HG02981 (cell line): Measurements from ENCODE around the gene ZNF286A.
A peak's percentile ranks its signal among the peaks of the same experiment; 100 is the strongest.
"Not testable (repeated sequence)": the region's sequence is repeated elsewhere in the genome, so short reads cannot be mapped to it uniquely, and the experiment has no call there.

Experiments used
- ATAC-seq: cut with Tn5 transposase; IDR thresholded peaks from one replicate; pipeline ENCODE4 v1.9.1; 2021; ENCODE audit warnings: mild to moderate bottlenecking, moderate library complexity; ENCODE audit not compliant: unreplicated experiment

ZNF286A gene

DNA sequence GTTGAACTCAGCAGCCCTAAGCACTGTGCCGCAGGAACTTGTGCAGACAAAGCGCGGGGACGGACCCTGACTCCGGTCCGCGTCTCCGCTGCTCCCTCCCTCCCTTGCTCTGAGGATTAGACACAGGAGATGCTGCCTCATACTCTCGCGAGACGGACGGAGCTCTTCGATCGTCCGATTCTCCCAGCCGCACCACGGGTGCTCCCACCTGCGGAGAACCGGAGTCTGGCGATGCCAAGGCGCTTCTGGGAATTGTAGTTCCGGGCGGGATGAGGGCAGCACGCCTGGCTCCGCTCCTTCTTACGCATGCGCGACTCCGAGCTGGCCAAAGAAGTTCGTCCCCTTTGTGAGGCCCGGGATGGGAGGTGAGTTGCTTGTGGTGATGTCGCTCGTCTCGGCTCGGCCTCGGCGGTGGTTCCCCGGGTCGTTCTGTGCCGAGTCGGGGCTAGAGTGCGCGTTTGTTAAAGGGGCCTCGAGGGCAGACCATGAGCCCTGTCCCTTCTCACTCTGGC, at the start of gene ZNF286A:
Gene ZNF286A, plus strand, starts transcription at position 340 of the 512 bp plus-strand sequence. CDS start 578 bp downstream, outside the sequence.
- peak; percentile 96 for ATAC-seq

DNA sequence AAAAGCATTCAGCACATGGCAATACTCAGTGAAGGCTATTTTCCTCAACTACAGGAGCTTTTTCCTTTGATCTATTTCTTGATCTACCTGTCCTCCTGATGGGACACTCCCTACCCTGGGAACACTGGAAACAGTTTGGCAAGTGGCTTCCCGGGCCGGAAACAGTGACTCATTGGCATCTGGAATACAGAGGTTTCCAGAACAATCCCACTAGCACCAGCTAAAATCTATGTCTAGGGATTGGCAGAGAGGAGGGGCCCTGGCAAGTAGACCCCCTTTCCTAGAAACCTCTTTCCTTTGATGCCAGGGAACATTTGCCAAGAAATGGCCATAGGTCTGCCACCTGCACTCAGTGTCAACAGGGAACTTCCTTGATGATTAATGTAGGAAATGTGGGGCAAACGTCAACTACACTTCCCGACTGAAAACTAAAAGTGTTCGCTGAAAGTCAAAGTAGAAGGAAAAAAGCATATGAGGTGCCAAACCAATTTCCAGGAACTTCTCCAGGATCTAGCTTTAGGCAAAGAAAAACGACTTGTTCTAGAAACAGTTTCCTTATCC, 49.6 kb upstream of the ZNF286A start:
- ATAC-seq = no peak

DNA sequence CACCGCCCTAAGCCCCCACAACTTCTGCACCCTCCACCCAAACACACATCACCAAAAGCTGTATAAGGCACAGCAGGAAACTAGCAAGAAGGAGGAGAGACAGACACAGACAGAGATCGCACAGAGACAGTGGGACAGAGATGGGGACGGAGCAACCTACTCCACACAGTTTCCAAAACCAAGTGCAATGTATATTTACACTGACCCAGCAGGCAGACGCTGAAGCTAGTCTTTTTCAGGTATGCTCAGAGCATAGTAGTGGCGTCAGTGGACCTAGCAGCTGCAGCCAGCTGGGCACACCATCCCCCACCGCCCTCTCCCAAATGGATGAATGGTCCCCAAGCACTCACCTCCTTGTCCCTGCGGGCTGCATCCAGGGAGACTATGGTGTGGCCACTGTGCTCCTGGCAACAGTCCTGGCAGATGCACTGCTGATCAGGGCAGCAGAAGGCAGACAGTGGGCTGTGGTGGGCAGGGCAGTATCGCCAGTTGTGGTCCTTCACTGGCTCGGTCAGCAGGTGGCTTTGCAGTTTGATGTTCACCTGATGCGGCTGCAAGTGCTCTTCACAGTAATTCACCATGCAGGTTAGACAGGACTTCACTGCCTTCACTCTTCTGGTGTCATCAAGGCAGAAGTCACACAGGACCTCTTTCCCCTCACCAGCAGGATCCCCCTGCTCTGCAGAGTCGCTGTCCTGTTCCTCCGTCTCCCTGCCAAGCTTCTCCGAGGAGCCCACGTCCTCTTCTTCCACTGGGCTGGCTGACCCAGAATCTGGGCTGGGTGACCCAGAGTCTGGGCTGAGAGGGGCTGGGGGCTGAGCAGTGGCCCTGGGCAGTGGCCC, 48.6 kb upstream of the ZNF286A start:
- peak; percentile 7 for ATAC-seq

DNA sequence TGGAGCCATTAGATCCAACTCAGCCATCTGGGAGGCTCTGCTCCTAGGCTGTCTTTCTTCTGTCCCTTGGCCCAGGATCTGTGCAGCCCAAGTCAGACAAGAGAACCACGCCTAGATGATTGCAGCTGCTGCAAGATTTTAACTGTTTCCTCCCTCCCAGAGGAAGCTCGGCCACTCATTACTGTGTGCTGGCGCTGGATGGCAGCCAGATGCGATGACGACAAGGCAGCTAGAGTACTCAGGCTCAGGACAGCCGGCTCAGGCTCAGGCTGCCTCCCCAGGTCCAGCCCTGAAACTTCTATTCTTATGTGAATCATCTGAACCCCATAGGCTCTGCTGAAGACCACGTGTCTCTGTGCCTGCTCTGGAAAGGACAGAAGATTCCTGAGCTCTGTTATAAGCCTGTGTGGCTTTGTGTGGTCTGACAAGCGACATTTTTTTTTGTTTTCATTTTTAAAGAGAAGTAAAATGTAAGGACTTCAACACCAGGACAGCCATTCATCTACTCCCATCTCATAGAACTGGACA, 47.9 kb upstream of the ZNF286A start:
- ATAC-seq = peak; percentile 83

DNA sequence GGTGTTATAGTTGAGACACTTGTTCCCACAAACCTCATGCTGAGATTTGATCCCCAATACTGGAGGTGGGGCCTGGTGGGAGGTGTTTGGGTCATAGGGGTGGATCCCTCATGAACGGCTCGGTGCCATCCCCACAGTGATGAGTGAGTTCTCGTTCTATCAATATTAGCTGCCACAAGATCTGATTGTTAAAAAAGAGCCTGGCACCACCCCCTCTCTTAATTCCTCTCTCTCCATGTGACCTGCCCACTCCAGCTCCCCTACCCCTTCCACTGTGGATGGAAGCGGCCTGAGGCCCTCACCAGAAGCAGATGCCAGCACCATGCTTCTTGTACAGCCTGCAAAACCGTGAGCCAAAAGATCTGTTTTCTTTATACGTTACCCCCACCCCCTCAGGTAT, 46.6 kb upstream of the ZNF286A start:
- no peak for ATAC-seq

DNA sequence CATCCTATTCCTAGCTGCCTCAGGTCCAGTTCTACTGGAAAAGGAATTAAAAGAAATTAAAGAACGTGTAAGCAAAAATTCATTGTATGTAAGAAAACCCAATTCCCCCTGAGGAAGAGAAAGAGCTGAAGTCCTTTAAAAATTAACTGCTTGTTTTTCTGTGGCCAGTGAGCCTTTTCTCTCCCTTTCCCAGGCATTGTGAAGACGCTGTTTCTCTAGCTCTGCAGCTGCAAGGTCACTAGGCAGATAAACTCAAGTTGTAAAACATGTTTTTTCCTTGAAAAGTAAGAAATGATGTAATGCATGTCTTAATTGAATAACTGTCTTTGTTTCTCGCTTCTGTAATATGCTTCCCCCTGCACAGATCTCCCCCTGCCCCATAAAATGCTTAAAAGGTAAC, 45.2 kb upstream of the ZNF286A start:
- not testable (repeated sequence) for ATAC-seq

DNA sequence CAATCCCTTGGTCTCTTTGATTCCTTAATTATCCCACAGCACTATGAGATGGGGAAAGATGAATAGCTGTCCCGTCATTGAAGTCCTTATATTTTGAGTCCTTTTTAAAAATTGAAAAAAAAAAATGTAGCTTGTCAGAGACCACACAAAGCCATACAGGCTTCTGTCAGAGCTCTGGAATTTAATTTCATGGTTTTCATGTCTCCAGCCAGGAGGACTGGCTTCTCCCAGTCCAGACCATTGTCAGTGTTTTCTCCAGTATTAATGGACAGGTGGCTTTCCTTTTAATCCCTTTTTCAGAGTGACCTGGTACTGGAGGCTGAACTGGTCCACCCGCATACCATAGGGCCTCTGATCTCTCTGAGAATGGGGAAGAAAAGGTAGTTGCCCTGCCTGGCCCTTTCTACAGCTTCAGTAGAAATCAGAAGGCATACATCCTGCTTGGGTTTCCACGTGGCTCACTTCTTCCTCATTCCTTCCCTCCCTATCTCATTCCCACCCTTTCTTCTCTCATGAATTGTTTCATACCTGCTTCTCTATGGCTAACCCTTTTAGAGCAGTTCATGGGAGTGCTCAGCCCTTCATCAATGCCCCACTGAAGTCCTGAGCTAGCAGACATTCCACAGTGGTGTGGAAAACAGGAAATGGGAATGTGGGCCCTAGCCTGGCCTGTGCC, 44.5 kb upstream of the ZNF286A start:
- no peak for ATAC-seq

DNA sequence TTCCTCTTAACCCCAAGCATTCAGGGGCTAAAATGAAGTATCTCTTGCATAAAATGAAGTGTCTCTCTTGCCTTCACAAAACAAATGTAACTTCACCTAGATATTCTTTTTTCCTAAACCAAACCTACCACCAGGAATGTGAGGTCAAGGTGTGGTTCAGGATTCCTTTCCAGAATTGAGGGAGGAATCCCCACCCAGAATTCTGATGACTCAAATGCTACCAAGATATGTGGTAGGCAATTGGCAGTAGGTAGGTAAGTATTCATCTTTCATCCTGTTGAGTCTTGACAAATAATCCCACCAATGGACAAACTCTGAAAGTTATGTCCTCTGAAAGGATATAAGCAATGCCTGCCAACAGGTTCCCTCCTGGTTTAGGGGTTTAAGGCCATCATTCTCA, 41.7 kb upstream of the ZNF286A start:
- no peak for ATAC-seq

DNA sequence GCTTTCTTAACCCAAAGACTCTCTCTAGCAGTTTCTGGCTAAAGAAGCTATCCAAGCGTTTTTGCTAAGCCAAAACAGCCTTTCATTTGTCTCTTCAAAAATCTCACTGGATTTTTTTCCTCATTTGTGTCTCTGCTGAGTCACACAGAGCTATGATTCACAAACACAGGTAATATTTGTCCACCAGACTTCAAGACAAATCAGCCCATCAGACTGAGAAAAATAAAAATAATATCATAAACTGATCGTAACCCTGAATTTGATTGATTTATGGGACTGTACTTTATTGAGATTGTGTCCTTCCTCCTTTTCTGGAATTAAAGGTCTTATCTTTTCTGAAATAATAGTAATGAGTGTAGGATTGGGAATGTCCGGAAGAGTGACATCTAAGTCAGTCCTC, 41.3 kb upstream of the ZNF286A start:
- no peak for ATAC-seq

DNA sequence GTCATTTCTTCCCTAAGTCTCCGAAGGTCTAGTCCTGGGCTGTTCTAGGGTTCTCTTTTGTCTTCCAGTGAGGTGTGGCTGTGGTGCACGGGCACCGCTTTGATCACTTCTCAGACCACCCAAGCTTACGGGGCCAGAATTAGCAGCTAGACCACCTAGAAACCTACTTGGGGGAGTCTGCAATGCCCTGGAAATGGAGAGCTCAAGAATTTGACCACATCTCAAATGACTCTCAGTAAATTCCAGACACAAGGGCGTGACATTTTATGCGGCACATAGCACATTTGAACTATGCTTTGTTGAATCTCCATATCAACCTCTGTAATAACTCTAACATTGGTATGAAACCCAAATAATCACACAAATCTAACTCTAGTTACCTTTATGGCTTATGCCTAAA, 40.3 kb upstream of the ZNF286A start:
- ATAC-seq = no peak

DNA sequence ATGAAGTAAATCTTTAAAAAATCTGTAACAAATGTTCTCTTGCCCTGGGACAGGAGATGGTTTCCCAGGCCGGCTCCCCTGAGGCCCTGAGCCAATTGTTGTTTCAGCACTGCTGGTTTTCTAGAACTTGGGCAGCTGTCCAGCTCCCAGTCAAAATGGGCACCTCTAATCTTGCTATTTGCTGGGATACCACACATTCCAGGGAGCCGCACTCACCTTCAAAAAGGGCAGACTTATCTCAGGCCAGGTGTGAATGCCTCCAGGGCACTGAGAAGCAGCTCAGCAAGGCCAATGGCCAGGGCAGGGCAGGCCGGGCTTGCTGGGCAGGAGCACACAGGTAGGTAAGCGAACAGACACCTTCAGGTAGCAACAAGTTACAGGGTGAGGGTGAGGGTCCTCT, 39.9 kb upstream of the ZNF286A start:
- no peak for ATAC-seq

DNA sequence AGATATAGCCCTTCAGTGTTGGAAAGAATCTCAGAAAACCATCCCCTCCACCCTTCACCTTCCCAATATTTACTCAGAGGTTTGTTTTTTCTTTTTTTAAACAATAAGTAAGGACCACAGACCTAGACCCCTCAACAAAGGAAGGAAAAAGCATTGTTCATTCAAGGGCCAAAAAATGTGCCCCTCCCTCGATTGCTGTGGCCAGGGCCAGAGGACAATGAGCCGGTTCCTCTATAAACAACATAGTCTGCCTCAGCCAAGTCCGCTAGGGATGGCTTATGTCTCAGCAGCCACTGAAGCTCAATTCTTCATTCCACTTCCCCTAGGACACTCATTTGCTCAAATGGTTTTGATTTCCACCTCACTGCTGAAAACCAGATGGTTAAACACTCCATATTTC, 39.5 kb upstream of the ZNF286A start:
- ATAC-seq = no peak

DNA sequence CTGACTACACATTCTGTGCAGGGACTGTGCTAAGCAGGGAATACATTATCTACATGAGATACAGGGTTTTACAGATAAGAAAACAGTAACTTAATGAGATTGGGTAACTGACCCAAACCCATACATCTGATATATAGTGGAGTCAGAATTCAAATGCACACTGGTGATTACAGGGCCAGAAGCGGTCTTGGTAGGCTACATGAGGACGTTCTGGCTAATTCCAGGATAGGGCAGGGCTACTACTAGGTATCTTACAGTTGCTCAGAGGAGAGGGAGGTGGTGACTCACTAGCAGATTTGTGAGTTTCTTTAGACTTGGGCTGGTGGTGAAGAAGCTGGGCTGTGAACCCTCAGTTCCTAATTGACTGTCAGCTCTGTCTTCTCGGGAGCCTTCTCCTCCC, 36.9 kb upstream of the ZNF286A start:
- ATAC-seq = no peak

DNA sequence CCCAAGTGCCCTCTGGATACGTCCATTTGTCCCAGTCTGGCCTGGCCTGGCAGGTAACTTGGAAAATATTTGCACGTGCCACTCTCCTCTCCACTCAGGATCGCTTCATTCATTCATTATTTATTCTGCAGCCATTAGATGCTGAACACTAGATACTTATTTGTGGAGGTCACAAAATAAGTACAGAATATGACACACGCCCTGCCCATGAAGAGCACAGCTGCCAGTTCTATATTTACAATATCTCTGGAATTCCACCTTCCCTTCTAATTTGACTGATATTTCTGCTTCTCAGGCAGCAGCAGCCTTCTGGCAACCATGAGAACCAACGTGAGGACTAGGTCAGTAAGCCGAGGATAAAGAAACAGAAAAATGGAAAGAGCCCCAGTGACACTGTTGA, 36.4 kb upstream of the ZNF286A start:
- ATAC-seq = no peak

DNA sequence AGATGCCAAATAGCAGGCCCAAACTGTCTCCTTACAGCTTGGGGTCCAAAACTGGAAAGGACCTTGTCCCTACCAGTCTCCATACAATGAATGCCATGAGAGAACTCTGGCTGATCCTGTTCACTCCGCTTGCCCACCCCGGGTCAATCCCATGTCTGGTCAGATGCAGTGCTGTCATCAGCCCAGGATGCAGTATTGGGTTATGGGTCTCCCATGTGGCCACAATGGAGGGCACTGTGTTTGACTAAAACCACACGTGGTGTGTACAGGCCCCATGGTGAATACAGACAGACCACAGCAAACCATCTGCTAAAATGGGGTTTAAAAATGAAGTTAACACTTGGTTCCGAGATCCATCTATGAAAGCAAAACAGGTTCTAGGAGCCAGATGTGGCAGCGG, 35.9 kb upstream of the ZNF286A start:
- ATAC-seq = no peak

DNA sequence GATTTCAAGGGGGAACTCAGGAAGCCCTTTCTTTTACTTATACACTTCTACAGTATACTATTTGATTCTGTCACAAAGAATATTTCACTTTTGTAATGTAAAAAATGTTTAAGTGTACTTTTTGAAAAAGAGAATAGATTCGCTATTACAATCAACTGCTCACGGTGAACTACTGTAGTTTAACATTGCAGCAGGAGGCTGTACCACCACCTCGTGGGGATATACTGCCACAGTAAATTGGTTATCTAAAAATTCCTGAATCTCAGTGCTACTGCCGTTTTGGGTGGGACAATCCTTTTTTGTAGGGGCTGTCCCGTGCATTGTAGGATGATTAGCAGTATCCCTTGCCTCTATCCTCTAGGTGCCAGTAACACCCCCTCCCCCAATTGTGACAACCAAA, 30.0 kb upstream of the ZNF286A start:
- ATAC-seq = not testable (repeated sequence)

DNA sequence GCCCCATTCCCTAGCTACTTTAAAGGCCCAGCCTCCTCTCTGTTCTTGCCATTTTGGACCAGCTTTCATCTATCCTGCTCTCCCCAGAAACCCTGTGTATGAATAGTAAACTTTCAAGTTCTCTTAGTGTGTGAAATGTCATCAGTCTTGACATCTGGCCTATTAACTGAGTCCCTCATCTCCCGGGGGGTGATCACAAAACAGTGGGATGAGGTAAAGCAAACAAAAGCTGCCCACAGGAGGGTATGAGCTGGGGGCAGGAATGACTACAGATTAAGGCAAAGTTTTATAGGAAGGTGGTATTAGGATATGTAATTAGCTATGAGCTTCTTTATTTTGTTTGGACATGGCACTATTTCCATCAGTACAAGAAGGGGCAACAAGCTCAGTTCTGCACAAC, 24.9 kb upstream of the ZNF286A start:
- not testable (repeated sequence) for ATAC-seq

DNA sequence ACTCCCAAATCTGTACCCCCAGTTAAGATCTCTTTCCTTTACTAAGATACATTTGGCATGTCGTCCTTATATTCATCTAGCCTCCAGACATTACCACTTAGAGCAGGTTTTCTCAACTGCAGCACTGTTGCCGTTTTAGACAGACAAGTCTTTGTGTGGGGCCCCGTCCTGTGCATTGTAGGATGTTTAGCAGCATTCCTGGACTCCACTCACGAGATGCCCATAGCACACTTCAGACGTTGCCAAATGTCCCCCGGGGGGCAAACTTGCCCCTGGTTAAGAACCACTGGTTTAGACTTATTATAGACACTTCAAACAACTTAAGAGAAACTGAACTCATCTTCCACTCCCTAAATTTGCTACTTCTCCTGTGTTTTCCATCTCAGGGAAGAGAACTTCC, 23.6 kb upstream of the ZNF286A start:
- not testable (repeated sequence) for ATAC-seq

DNA sequence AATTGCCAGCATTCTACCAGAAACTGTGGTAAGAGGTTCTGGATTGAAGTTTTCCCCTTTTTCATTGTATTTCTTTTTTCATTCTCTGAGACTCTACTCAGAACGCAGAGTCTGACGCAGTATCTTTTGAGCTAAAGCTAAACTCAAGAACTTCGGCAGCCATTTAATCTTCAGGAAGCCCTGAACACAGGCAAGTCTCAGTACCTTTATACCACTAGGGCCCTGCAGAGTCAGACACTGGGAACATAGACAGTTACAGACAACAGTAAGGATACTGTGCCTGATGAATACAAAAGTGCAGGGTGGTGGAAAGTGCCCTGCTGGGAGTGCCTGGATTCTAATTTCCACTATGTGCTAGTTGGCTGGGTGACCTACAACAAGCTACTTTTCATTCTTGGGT, 16.4 kb upstream of the ZNF286A start:
- not testable (repeated sequence) for ATAC-seq

DNA sequence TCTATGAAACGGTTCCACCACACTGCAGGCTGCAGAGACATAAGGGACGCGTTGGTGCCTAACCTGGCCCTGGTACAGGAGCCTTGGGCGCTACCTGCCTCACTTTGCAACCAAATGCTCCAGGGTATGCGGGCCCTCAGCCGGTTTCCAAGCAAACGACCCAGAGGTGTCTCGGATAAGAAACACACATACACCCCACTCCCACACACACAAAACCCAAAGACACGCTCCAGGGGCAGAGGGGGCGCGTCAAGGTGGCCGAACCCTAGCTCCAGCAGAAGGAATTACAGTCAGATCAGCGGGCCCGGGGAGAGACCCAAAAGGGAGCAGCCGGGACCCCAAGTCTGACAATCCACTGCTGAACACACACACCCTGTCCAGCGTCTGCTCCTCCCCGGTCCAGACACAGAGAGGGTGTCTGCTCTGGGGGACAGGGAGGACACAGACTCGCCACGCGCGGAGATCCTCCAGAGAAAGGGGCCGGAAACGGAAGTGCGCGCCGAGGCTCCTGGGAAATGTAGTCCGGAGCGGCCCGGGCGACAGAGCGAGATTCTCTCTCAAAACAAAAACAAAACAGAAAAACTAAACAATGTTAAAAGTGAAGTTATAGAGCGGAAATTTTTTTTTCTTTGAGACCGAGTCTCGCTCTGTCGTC, 15.6 kb upstream of the ZNF286A start, which contains the start of gene TRIM16:
Gene TRIM16, minus strand, starts transcription at position 488 of the 655 bp plus-strand sequence. CDS start 32,702 bp downstream, outside the sequence.
- ATAC-seq = peak; percentile 90

DNA sequence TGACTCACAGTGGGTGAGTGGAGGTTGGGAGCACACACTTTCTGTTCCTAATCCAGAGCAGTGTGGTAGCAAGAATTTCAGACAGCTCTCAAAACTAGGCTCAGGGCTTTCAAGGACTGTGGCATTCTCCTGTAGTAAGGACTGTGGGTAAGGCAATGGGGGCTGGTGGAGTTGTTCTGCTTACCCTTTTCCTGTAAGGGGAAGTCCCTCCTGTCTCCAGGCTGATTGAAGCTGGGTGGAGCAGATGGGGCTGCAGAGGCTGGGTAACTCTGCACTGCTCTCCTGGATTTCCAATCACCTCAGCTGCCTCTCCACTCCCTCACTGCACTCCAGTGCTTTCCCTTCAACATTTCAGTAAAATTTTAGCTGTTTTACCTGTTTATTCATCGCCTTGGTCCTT, 12.1 kb upstream of the ZNF286A start:
- ATAC-seq = not testable (repeated sequence)
